ENCODE data around the gene PAPPA2.

- no peak for TF ChIP-seq CTCF (conservative IDR thresholded peaks at IDR 0.05)
- no peak for TF ChIP-seq ZFX (IDR thresholded peaks at IDR 0.05)
These were observed 83.8 kb downstream of the PAPPA2 start for GRCh38 chr1:176546825-176547224.
